K562 (cell line): ENCODE measurements around the gene ZCCHC8.

Experiments
- CEBPB ChIP-seq: fragments of 450-650 bp; IDR thresholded peaks from 2 replicates; pipeline ENCODE4 v1.6.1; 2016; ENCODE audit warnings: missing genetic modification characterization, missing compliant biosample characterization
- JUND ChIP-seq, 2 experiments: IDR thresholded peaks; 2 replicates in 1 of 2; 3 replicates in 1 of 2; pipeline ENCODE4 v1.6.1; 2011; ENCODE audit warnings: borderline replicate concordance in 2 of 2, low read depth in 2 of 2, low read length in 2 of 2, improper control_type of control experiment in 1 of 2, missing biosample characterization in 1 of 2, missing genetic modification characterization in 1 of 2, missing genetic modification reagents in 1 of 2
- NCOR1 ChIP-seq: fragments of 450-650 bp; IDR thresholded peaks from 2 replicates; pipeline ENCODE4 v1.6.1; 2016; ENCODE audit warnings: mild to moderate bottlenecking, moderate library complexity
- POLR2A ChIP-seq: fragments of 450-650 bp; conservative IDR thresholded peaks from 2 replicates; pipeline ENCODE4 v1.6.1; 2016
- POLR2H ChIP-seq: IDR thresholded peaks from 2 replicates; pipeline ENCODE4 v1.6.1; 2016; ENCODE audit warnings: missing genetic modification characterization, low read depth, mild to moderate bottlenecking, control low read depth, missing compliant biosample characterization, moderate library complexity
- SREBF1 ChIP-seq: fragments of 150-350 bp; IDR thresholded peaks from 2 replicates; pipeline ENCODE4 v1.6.1; 2014; ENCODE audit warnings: antibody characterized with exemption, low read depth, low read length, borderline replicate concordance
- TBL1XR1 ChIP-seq, 2 experiments: IDR thresholded peaks; 2 replicates each; pipeline ENCODE4 v1.6.1; 2012; ENCODE audit warnings: improper control_type of control experiment in 2 of 2, low read length in 2 of 2, mild to moderate bottlenecking in 1 of 2
- ZBTB2 ChIP-seq: fragments of 450-650 bp; IDR thresholded peaks from 2 replicates; pipeline ENCODE4 v1.6.1; 2016; ENCODE audit warnings: antibody characterized with exemption
- ZNF253 ChIP-seq: fragments of 250-450 bp; sonication (Bioruptor Pico); conservative IDR thresholded peaks from 2 replicates; pipeline ENCODE4 v1.6.1; 2021; ENCODE audit warnings: mild to moderate bottlenecking
- ZNF3 ChIP-seq: fragments of 250-450 bp; sonication (Bioruptor Pico); IDR thresholded peaks from 2 replicates; pipeline ENCODE4 v1.5.0; 2021; ENCODE audit warnings: mild to moderate bottlenecking, moderate library complexity
- TF ChIP-seq, protein P1 (sequence below): fragments of 150-350 bp; conservative IDR thresholded peaks from 2 replicates; pipeline ENCODE4 v1.6.1; 2014; ENCODE audit warnings: low read length
- TF ChIP-seq, protein P2 (sequence below), 3 experiments: IDR thresholded peaks in 2 of 3; conservative IDR thresholded peaks in 1 of 3; 2 replicates each; pipeline ENCODE4 v1.5.1; 2011 to 2012; ENCODE audit warnings: low read length in 3 of 3, mild to moderate bottlenecking in 3 of 3, control low read depth in 2 of 3, improper control_type of control experiment in 1 of 3, inconsistent platforms in 1 of 3, low read depth in 1 of 3, mixed read lengths in 1 of 3, moderate library complexity in 1 of 3; ENCODE audit not compliant: insufficient read depth in 2 of 3
- TF ChIP-seq, protein P3 (sequence below): fragments of 450-650 bp; formaldehyde crosslinking; IDR thresholded peaks from 2 replicates; pipeline ENCODE4 v1.4.0; 2022; ENCODE audit warnings: mild to moderate bottlenecking, moderate library complexity
- TF ChIP-seq, protein P4 (sequence below): fragments of 450-650 bp; IDR thresholded peaks from 2 replicates; pipeline ENCODE4 v1.6.1; 2017; ENCODE audit warnings: antibody characterized with exemption

- no peak for TF ChIP-seq POLR2A
- TF ChIP-seq NCOR1, result no peak
- TF ChIP-seq, protein P1, sequence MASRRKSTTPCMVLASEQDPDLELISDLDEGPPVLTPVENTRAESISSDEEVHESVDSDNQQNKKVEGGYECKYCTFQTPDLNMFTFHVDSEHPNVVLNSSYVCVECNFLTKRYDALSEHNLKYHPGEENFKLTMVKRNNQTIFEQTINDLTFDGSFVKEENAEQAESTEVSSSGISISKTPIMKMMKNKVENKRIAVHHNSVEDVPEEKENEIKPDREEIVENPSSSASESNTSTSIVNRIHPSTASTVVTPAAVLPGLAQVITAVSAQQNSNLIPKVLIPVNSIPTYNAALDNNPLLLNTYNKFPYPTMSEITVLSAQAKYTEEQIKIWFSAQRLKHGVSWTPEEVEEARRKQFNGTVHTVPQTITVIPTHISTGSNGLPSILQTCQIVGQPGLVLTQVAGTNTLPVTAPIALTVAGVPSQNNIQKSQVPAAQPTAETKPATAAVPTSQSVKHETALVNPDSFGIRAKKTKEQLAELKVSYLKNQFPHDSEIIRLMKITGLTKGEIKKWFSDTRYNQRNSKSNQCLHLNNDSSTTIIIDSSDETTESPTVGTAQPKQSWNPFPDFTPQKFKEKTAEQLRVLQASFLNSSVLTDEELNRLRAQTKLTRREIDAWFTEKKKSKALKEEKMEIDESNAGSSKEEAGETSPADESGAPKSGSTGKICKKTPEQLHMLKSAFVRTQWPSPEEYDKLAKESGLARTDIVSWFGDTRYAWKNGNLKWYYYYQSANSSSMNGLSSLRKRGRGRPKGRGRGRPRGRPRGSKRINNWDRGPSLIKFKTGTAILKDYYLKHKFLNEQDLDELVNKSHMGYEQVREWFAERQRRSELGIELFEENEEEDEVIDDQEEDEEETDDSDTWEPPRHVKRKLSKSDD, result no peak
- TF ChIP-seq ZNF3 (CRISPR knock-in tag), result no peak
- TF ChIP-seq, protein P2, sequence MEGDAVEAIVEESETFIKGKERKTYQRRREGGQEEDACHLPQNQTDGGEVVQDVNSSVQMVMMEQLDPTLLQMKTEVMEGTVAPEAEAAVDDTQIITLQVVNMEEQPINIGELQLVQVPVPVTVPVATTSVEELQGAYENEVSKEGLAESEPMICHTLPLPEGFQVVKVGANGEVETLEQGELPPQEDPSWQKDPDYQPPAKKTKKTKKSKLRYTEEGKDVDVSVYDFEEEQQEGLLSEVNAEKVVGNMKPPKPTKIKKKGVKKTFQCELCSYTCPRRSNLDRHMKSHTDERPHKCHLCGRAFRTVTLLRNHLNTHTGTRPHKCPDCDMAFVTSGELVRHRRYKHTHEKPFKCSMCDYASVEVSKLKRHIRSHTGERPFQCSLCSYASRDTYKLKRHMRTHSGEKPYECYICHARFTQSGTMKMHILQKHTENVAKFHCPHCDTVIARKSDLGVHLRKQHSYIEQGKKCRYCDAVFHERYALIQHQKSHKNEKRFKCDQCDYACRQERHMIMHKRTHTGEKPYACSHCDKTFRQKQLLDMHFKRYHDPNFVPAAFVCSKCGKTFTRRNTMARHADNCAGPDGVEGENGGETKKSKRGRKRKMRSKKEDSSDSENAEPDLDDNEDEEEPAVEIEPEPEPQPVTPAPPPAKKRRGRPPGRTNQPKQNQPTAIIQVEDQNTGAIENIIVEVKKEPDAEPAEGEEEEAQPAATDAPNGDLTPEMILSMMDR (IDR thresholded peaks at IDR 0.05 in 2 of 3, conservative IDR thresholded peaks at IDR 0.05 in 1 of 3; ENCODE audit: insufficient read depth in 2 of 3, low read depth in 1 of 3, low read length in 3 of 3), result no peak
- no peak for TF ChIP-seq JUND (IDR thresholded peaks at IDR 0.05; ENCODE audit: borderline replicate concordance, low read depth, low read length)
- TF ChIP-seq JUND (tag; IDR thresholded peaks at IDR 0.05; ENCODE audit: borderline replicate concordance, low read depth, low read length), result no peak
- TF ChIP-seq, protein P3, sequence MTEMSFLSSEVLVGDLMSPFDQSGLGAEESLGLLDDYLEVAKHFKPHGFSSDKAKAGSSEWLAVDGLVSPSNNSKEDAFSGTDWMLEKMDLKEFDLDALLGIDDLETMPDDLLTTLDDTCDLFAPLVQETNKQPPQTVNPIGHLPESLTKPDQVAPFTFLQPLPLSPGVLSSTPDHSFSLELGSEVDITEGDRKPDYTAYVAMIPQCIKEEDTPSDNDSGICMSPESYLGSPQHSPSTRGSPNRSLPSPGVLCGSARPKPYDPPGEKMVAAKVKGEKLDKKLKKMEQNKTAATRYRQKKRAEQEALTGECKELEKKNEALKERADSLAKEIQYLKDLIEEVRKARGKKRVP (CRISPR knock-in tag), result no peak
- no peak for TF ChIP-seq TBL1XR1 (IDR thresholded peaks at IDR 0.05; ENCODE audit: low read length in 2 of 2)
- TF ChIP-seq ZNF253 (CRISPR knock-in tag), result no peak
- TF ChIP-seq ZBTB2, result no peak
- no peak for TF ChIP-seq POLR2H (tag)
- TF ChIP-seq, protein P4, sequence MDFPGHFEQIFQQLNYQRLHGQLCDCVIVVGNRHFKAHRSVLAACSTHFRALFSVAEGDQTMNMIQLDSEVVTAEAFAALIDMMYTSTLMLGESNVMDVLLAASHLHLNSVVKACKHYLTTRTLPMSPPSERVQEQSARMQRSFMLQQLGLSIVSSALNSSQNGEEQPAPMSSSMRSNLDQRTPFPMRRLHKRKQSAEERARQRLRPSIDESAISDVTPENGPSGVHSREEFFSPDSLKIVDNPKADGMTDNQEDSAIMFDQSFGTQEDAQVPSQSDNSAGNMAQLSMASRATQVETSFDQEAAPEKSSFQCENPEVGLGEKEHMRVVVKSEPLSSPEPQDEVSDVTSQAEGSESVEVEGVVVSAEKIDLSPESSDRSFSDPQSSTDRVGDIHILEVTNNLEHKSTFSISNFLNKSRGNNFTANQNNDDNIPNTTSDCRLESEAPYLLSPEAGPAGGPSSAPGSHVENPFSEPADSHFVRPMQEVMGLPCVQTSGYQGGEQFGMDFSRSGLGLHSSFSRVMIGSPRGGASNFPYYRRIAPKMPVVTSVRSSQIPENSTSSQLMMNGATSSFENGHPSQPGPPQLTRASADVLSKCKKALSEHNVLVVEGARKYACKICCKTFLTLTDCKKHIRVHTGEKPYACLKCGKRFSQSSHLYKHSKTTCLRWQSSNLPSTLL, result no peak
- no peak for TF ChIP-seq SREBF1
- TF ChIP-seq CEBPB (tag), result peak; percentile 33; the same call in 1 of the 2 replicates
Measured at GRCh38 chr12:122427403-122427802, 73.3 kb downstream of the ZCCHC8 start.
